ENCODE data around the gene RBL2.

The RBL2 gene

GRCh38 chr16:53482123-53482522, 47.9 kb downstream of the RBL2 start:
- no peak overlapping the region for H3K4me3 ChIP-seq (ENCODE audit: low read depth, low read length)
- ChIA-PET POLR2A (interaction anchor here (0.6 kb wide), 1 partner anchor 338 kb away, joined by 5 read pairs; no protein-coding TSS in a partner anchor), CTCF (interaction anchor here (0.6 kb wide), 1 partner anchor 14 kb away, joined by 4 read pairs; no protein-coding TSS in a partner anchor)
- H3K9me3 ChIP-seq (ENCODE audit: control insufficient read depth, insufficient read depth, low read depth, low read length), result no peaks in the 10 kb centered on the region
- no peak overlapping the region for H3K27ac ChIP-seq (ENCODE audit: extremely low read depth, low read depth, low read length)
- TF ChIP-seq HOXC10 (CRISPR knock-in tag; IDR thresholded peaks at IDR 0.05) (no peak), ZNF571 (tag by site-specific recombination; IDR thresholded peaks at IDR 0.05) (no peak), ZNF488 (tag by site-specific recombination; IDR thresholded peaks at IDR 0.05) (no peak), ZBTB20 (tag by site-specific recombination; IDR thresholded peaks at IDR 0.05) (no peak), ZNF561 (tag by site-specific recombination; IDR thresholded peaks at IDR 0.05; ENCODE audit: borderline replicate concordance) (no peak), ZNF140 (tag by site-specific recombination; IDR thresholded peaks at IDR 0.05) (no peak), ZNF664 (tag by site-specific recombination; IDR thresholded peaks at IDR 0.05) (no peak), ZNF645 (tag by site-specific recombination; IDR thresholded peaks at IDR 0.05) (no peak), ZNF280C (tag by site-specific recombination; IDR thresholded peaks at IDR 0.05) (no peak)
- peaks cover 29 to 71% of the 10 kb centered on the region in 2 experiments for H3K36me3 ChIP-seq (ENCODE audit: control insufficient read depth in 2 of 2, insufficient read depth in 1 of 2, low read length in 2 of 2)
- no peaks in the 10 kb centered on the region for H3K4me1 ChIP-seq (ENCODE audit: control insufficient read depth, insufficient read depth, low read length)

GRCh38 chr16:53484542-53484941, 50.3 kb downstream of the RBL2 start:
- no peak overlapping the region for H3K27ac ChIP-seq (ENCODE audit: extremely low read depth, low read depth, low read length)
- ChIA-PET POLR2A (no interaction called here), CTCF (interaction anchor here (1.4 kb wide), 1 partner anchor 11 kb away, joined by 4 read pairs; no protein-coding TSS in a partner anchor)
- no peaks in the 10 kb centered on the region for H3K4me1 ChIP-seq (ENCODE audit: control insufficient read depth, insufficient read depth, low read length)
- H3K9me3 ChIP-seq (ENCODE audit: control insufficient read depth, insufficient read depth, low read depth, low read length), result no peaks in the 10 kb centered on the region
- no peak overlapping the region for H3K4me3 ChIP-seq (ENCODE audit: low read depth, low read length)
- H3K36me3 ChIP-seq (ENCODE audit: control insufficient read depth in 2 of 2, insufficient read depth in 1 of 2, low read length in 2 of 2), result peaks cover 30 to 74% of the 10 kb centered on the region in 2 experiments
- TF ChIP-seq ZNF354C (tag by site-specific recombination; IDR thresholded peaks at IDR 0.05; ENCODE audit: borderline replicate concordance, low read depth), result no peak
- TF ChIP-seq ZNF37A (tag by site-specific recombination; IDR thresholded peaks at IDR 0.05), result no peak
- TF ChIP-seq ZNF596 (tag by site-specific recombination; IDR thresholded peaks at IDR 0.05), result no peak
- no peak for TF ChIP-seq YY1 (tag by site-specific recombination; IDR thresholded peaks at IDR 0.05)
- no peak for TF ChIP-seq HOXC10 (CRISPR knock-in tag; IDR thresholded peaks at IDR 0.05)
- no peak for TF ChIP-seq ZNF26 (tag by site-specific recombination; IDR thresholded peaks at IDR 0.05)
- TF ChIP-seq MEIS1 (CRISPR knock-in tag; IDR thresholded peaks at IDR 0.05; ENCODE audit: borderline replicate concordance), result no peak
- TF ChIP-seq ZNF664 (tag by site-specific recombination; IDR thresholded peaks at IDR 0.05), result no peak
- no peak for TF ChIP-seq ZNF248 (tag by site-specific recombination; IDR thresholded peaks at IDR 0.05)
- no peak for TF ChIP-seq PRDM2 (tag by site-specific recombination; IDR thresholded peaks at IDR 0.05; ENCODE audit: borderline replicate concordance)
- no peak for TF ChIP-seq ZBTB10 (tag by site-specific recombination; IDR thresholded peaks at IDR 0.05)
- no peak for TF ChIP-seq OVOL3 (tag by site-specific recombination; IDR thresholded peaks at IDR 0.05)
